Measurements from ENCODE around the gene RTN4R.
"Not testable (repeated sequence)": the region's sequence is repeated elsewhere in the genome, so short reads cannot be mapped to it uniquely, and the experiment has no call there.

The RTN4R gene

GRCh38 chr22:20297414-20298109, 29.4 kb upstream of the RTN4R start:
- H3K27ac Mint-ChIP-seq = peak overlapping the region; percentile 8
- no peak for DNase-seq
- H3K4me1 Mint-ChIP-seq = peaks cover 18% of the 10 kb centered on the region
- H3K9me3 Mint-ChIP-seq = no peaks in the 10 kb centered on the region
- H3K27me3 Mint-ChIP-seq = peaks cover 65% of the 10 kb centered on the region
- CTCF ChIA-PET = no interaction called here
- no peaks in the 10 kb centered on the region for H3K36me3 Mint-ChIP-seq
- H3K4me3 Mint-ChIP-seq = peak overlapping the region; percentile 46

- Mint-ChIP-seq H3K4me3 (no peak overlapping the region), H3K9me3 (no peaks in the 10 kb centered on the region), H3K27me3 (peaks cover 55% of the 10 kb centered on the region), H3K36me3 (no peaks in the 10 kb centered on the region), H3K27ac (no peak overlapping the region), H3K4me1 (peaks cover 16% of the 10 kb centered on the region)
- no peak for DNase-seq
- CTCF ChIA-PET = interaction anchor here (1.4 kb wide), 1 partner anchor 12 kb away, joined by 5 read pairs; no protein-coding TSS in a partner anchor
Measured at GRCh38 chr22:20296598-20296997, 28.5 kb upstream of the RTN4R start.

DNA sequence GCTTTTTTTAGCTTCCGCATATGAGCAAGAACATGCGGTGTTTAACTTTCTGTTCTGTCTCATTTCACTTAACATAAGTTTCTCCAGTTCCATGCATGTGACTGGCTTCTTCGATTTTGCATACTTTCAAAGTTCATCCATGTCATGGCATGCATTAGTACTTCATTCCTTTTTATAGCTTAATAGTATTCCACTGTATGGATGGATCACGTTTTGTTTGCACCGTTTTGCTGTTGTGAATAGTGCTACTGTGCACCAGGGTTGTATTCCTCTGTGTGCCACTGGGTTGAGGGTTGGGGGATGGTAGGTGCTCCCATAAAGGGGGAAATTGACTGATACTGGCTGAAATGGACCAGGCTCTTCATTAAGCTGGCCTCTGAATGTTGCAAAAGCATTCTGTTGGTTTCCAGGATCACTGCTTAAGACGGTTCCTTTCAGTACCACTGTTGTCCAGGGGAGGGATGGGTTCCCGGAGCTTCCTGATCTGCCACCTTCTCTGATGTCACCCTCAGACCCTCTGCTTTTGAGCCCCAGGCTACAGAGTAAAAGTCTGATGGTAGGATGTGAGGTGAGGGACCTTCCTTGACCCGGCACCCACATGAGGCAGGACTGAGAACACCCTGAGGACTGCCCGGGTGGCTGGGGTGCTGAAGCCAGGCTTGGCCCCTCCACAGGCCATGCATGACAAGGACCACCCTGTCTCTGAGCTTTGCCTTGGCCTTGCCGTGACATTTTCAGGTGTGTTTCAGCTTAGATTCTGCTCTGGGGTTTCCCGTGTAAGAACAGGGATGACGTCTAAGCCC, 27.3 kb upstream of the RTN4R start:
- DNase-seq = no peak
- peaks cover 10% of the 10 kb centered on the region for H3K4me1 Mint-ChIP-seq
- no peaks in the 10 kb centered on the region for H3K9me3 Mint-ChIP-seq
- H3K36me3 Mint-ChIP-seq = no peaks in the 10 kb centered on the region
- H3K27me3 Mint-ChIP-seq = peaks cover 47% of the 10 kb centered on the region
- CTCF ChIA-PET = interaction anchor here (1.2 to 1.4 kb wide), 2 partner anchors 9 to 11 kb away, joined by 3 to 5 read pairs; no protein-coding TSS in a partner anchor
- no peak overlapping the region for H3K4me3 Mint-ChIP-seq
- no peak overlapping the region for H3K27ac Mint-ChIP-seq

- no peak overlapping the region for H3K4me3 Mint-ChIP-seq
- CTCF ChIA-PET = no interaction called here
Measured at GRCh38 chr22:20292673-20293232, 24.6 kb upstream of the RTN4R start.

DNA sequence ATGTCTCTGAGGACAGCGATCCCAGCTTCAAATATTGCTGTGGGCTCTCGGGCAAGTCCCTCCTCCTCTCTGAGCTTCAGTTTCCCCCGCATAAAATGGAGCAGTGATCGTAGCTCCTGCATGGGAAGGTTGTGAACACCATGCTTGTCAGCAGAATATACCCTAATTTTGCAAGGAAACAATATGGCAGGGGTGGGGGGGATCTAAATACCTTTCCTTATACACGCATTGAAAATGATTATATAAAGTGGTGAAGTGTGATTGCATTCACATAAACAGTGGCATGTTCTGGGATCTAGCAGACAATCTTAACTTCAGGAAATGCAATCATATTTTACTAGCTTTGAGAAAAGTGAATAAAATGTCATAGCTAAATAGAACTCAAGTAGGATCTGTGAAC, 24.0 kb upstream of the RTN4R start:
- no peak for DNase-seq
- Mint-ChIP-seq H3K27me3 (peaks cover 28% of the 10 kb centered on the region), H3K4me3 (no peak overlapping the region), H3K27ac (no peak overlapping the region), H3K36me3 (no peaks in the 10 kb centered on the region), H3K9me3 (no peaks in the 10 kb centered on the region), H3K4me1 (no peaks in the 10 kb centered on the region)
- CTCF ChIA-PET = no interaction called here

More at GRCh38 chr22:20292673-20293232, 24.6 kb upstream of the RTN4R start:
- Mint-ChIP-seq H3K27ac (no peak overlapping the region), H3K4me1 (peaks cover 2% of the 10 kb centered on the region), H3K9me3 (no peaks in the 10 kb centered on the region), H3K36me3 (no peaks in the 10 kb centered on the region), H3K27me3 (peaks cover 34% of the 10 kb centered on the region)
- no peak for DNase-seq

DNA sequence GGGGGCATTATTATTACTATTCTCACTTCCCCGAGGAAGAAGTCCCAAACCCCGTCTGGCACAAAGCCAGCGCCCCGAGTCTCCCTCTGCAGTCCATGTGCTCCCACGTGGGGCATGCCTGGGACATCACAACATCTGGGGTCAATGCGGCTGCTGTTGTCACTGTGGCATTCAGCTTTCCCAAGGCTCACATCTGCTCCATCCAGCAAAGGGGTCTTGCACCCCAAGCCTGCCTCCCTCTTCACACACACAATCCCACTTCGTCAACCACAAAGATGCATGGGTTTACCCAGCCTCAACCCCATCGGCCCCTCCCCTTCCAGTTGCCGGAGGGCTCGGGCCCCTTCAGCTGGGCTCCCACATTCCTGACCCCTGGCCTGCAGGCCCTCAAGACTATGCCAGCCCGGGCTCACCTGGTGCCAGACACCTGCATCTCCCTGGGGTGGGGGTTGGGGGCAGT, 23.5 kb upstream of the RTN4R start:
- Mint-ChIP-seq H3K4me1 (no peaks in the 10 kb centered on the region), H3K27me3 (peaks cover 28% of the 10 kb centered on the region), H3K4me3 (no peak overlapping the region), H3K36me3 (no peaks in the 10 kb centered on the region), H3K9me3 (no peaks in the 10 kb centered on the region), H3K27ac (no peak overlapping the region)
- no peak for DNase-seq
- CTCF ChIA-PET = no interaction called here

- no peak overlapping the region for H3K4me3 Mint-ChIP-seq
- no peaks in the 10 kb centered on the region for H3K9me3 Mint-ChIP-seq
- no peaks in the 10 kb centered on the region for H3K36me3 Mint-ChIP-seq
- no peaks in the 10 kb centered on the region for H3K4me1 Mint-ChIP-seq
- H3K27me3 Mint-ChIP-seq = peaks cover 29% of the 10 kb centered on the region
- no peak for DNase-seq
- H3K27ac Mint-ChIP-seq = no peak overlapping the region
- CTCF ChIA-PET = no interaction called here
Measured at GRCh38 chr22:20291249-20291586, 23.1 kb upstream of the RTN4R start.

- H3K36me3 Mint-ChIP-seq = no peaks in the 10 kb centered on the region
- H3K27me3 Mint-ChIP-seq = peaks cover 26% of the 10 kb centered on the region
- CTCF ChIA-PET = no interaction called here
- H3K4me3 Mint-ChIP-seq = no peak overlapping the region
- H3K4me1 Mint-ChIP-seq = no peaks in the 10 kb centered on the region
- no peaks in the 10 kb centered on the region for H3K9me3 Mint-ChIP-seq
- no peak overlapping the region for H3K27ac Mint-ChIP-seq
- DNase-seq = no peak
Measured at GRCh38 chr22:20290578-20291248, 22.6 kb upstream of the RTN4R start.

DNA sequence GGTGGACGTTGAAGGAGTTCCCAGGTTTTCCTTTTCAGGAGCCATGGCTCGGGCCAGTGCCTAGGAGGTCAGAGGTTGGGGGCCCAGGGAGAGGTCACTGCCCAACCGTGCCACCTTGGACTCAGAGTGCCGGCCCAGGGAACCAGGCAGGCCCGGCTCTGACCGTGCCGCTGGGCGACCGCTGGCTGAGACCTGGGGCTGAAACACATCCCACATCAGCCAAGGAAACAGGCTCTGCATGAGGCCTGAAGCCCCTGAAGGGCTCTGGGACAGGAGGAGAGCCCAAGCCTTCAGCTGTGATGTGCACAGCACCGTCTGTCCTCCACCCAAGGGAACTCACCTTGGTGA, 21.9 kb upstream of the RTN4R start:
- CTCF ChIA-PET = no interaction called here

GRCh38 chr22:20289182-20290044, 21.3 kb upstream of the RTN4R start:
- CTCF ChIA-PET = interaction anchor here (1.1 kb wide), 1 partner anchor 132 kb away, joined by 3 read pairs; no protein-coding TSS in a partner anchor
- peaks cover 23% of the 10 kb centered on the region for H3K27me3 Mint-ChIP-seq
- not testable (repeated sequence) for H3K27ac Mint-ChIP-seq, H3K36me3 Mint-ChIP-seq, DNase-seq, H3K9me3 Mint-ChIP-seq, H3K4me3 Mint-ChIP-seq, H3K4me1 Mint-ChIP-seq

More for the DNA sequence above, 21.9 kb upstream of the RTN4R start:
- Mint-ChIP-seq H3K9me3 (no peaks in the 10 kb centered on the region), H3K27ac (no peak overlapping the region), H3K4me3 (no peak overlapping the region), H3K4me1 (no peaks in the 10 kb centered on the region), H3K27me3 (peaks cover 23% of the 10 kb centered on the region), H3K36me3 (no peaks in the 10 kb centered on the region)
- DNase-seq = no peak

- H3K4me1 Mint-ChIP-seq, H3K36me3 Mint-ChIP-seq, H3K9me3 Mint-ChIP-seq, DNase-seq, H3K27ac Mint-ChIP-seq, H3K4me3 Mint-ChIP-seq: not testable (repeated sequence)
- CTCF ChIA-PET = interaction anchor here (0.7 to 1.1 kb wide), 3 partner anchors 8 to 130 kb away, joined by 3 to 4 read pairs (median 3); no protein-coding TSS in a partner anchor
- peaks cover 18% of the 10 kb centered on the region for H3K27me3 Mint-ChIP-seq
Measured at GRCh38 chr22:20286784-20287423, 18.8 kb upstream of the RTN4R start.

- CTCF ChIA-PET = interaction anchor here (0.8 to 1.1 kb wide), 3 partner anchors 9 to 130 kb away, joined by 3 to 8 read pairs (median 3); no protein-coding TSS in a partner anchor
- H3K36me3 Mint-ChIP-seq, H3K4me1 Mint-ChIP-seq: not testable (repeated sequence)
Measured at GRCh38 chr22:20286312-20286660, 18.2 kb upstream of the RTN4R start.

More at GRCh38 chr22:20286312-20286660, 18.2 kb upstream of the RTN4R start:
- H3K27ac Mint-ChIP-seq, DNase-seq, H3K9me3 Mint-ChIP-seq, H3K4me3 Mint-ChIP-seq: not testable (repeated sequence)
- H3K27me3 Mint-ChIP-seq = peaks cover 18% of the 10 kb centered on the region
